ENCODE data around the gene ITPRIPL1.

Gene ITPRIPL1

GRCh38 chr2:96315400-96316071 lies 9.6 kb upstream of the ITPRIPL1 start:
- DNase-seq (ENCODE audit: low spot score): no peak
- Histone ChIP-seq H3K4me3 (no peak overlapping the region), H3K27ac (no peak overlapping the region)
- no peak for TF ChIP-seq CTCF (IDR thresholded peaks at IDR 0.05)

- Histone ChIP-seq H3K27ac (no peak overlapping the region), H3K4me3 (no peak overlapping the region)
- no peak for TF ChIP-seq CTCF (IDR thresholded peaks at IDR 0.05)
- DNase-seq (ENCODE audit: low spot score): no peak
Measured at GRCh38 chr2:96316999-96317398, 8.1 kb upstream of the ITPRIPL1 start.

GRCh38 chr2:96317584-96317997 lies 7.5 kb upstream of the ITPRIPL1 start:
- DNase-seq (ENCODE audit: low spot score): no peak
- Histone ChIP-seq H3K27ac (no peak overlapping the region), H3K4me3 (no peak overlapping the region)
- no peak for TF ChIP-seq CTCF (IDR thresholded peaks at IDR 0.05)

- DNase-seq (ENCODE audit: low spot score): no peak
- no peak overlapping the region for H3K4me3 ChIP-seq
- H3K27ac ChIP-seq: no peak overlapping the region
- no peak for TF ChIP-seq CTCF (IDR thresholded peaks at IDR 0.05)
Measured at GRCh38 chr2:96318723-96319122, 6.4 kb upstream of the ITPRIPL1 start.

GRCh38 chr2:96319396-96319795 lies 5.7 kb upstream of the ITPRIPL1 start:
- Histone ChIP-seq H3K4me3 (no peak overlapping the region), H3K27ac (no peak overlapping the region)
- DNase-seq (ENCODE audit: low spot score): no peak
- no peak for TF ChIP-seq CTCF (IDR thresholded peaks at IDR 0.05)

GRCh38 chr2:96320326-96320725 lies 4.8 kb upstream of the ITPRIPL1 start:
- no peak overlapping the region for H3K4me3 ChIP-seq
- TF ChIP-seq CTCF (IDR thresholded peaks at IDR 0.05): no peak
- DNase-seq (ENCODE audit: low spot score): no peak
- H3K27ac ChIP-seq: no peak overlapping the region
